Ishikawa (cell line): ENCODE results near the gene SH3RF2.

Experiments
- CEBPB ChIP-seq: IDR thresholded peaks from 2 replicates; pipeline ENCODE4 v1.6.1; 2012
- EGR1 ChIP-seq: IDR thresholded peaks from 2 replicates; pipeline ENCODE4 v1.6.1; 2012
- MAX ChIP-seq: IDR thresholded peaks from 2 replicates; pipeline ENCODE4 v1.6.1; 2012
- NFIC ChIP-seq: IDR thresholded peaks from 2 replicates; pipeline ENCODE4 v1.6.1; 2012
- REST ChIP-seq: IDR thresholded peaks from 2 replicates; pipeline ENCODE4 v1.6.1; 2012; ENCODE audit warnings: low read depth, mild to moderate bottlenecking
- TAF1 ChIP-seq: IDR thresholded peaks from 2 replicates; pipeline ENCODE4 v1.6.1; 2012; ENCODE audit warnings: low read depth, mild to moderate bottlenecking

DNA sequence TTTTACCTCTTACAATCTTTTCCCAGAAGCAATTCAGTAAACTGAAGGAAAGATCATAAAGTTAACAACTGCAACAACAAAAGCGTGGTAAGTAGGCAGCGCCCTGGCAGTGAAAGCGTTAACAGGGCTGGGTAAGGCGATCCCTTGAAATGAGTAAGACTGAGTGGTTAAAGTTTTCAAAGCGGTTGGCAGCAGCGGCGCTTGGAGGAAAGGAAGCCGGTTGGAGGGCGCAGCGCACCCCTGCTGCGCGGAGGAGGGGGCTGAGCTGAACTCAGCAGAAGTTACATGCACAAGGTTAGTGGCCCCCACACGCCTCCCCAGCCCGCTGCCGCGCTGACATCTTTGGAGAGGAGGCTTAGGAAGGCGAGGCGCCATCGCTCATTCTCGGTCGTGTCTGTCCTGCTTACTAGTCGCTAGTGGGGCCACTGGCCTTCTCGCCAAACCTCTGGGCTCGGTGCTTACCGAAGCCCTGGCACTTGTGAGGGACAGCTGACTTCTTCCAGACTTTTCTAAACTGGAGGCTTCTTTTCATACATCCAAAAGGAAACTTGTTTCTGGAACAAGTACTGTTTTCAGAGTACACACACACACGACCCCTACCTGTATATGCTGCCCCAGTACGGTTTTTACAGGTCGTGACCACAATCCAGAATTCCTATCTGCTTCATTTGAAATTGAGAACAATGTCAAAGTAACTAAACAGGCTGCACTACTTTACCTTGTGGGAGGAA, at the start of gene SH3RF2:
- no peak for TF ChIP-seq EGR1
- TF ChIP-seq CEBPB, result no peak
- TF ChIP-seq TAF1, result peak; percentile 59; the same call in 1 of the 2 replicates
- TF ChIP-seq REST, result no peak
- peak; percentile 57; the same call in 1 of the 2 replicates for TF ChIP-seq NFIC
- TF ChIP-seq MAX, result peak; percentile 82
